ENCODE data around the gene CHST12. TPM values are rescaled to one million over a fixed set of nuclear protein-coding genes. Genes with fewer than 3 reads are reported as not detected.

CHST12 gene
- total RNA-seq, 1 donor from 2014 or later, result 32.6 TPM

GRCh38 chr7:2496375-2496774 is 93.0 kb downstream of the CHST12 start:
- no peak for DNase-seq (ENCODE audit: extremely low read depth, low read depth, low spot score)

- DNase-seq (ENCODE audit: extremely low read depth, low read depth, low spot score), result no peak
Measured at GRCh38 chr7:2497065-2497464, 93.7 kb downstream of the CHST12 start.

- DNase-seq (ENCODE audit: extremely low read depth, low read depth, low spot score), result no peak
Measured at GRCh38 chr7:2497500-2498336, 94.3 kb downstream of the CHST12 start.

Other genes starting within 250 kb of the CHST12 start
- gene MAD1L1, start 170.7 kb upstream of the CHST12 start, total RNA-seq, result 36.6 and 59.4 TPM in 2 replicates
- 13.1 and 20.9 TPM in 2 replicates for gene MRM2, start 161.4 kb upstream of the CHST12 start, total RNA-seq
- gene NUDT1, start 161.4 kb upstream of the CHST12 start, total RNA-seq, result 12.3 and 17.0 TPM in 2 replicates
- gene SNX8, start 89.2 kb upstream of the CHST12 start, total RNA-seq, result 37.5 and 54.4 TPM in 2 replicates
- gene EIF3B, start 48.8 kb upstream of the CHST12 start, total RNA-seq, result 150 and 181 TPM in 2 replicates
- not detected in 2 replicates for gene GRIFIN, start 72.8 kb downstream of the CHST12 start, total RNA-seq
- gene LFNG, start 116.2 kb downstream of the CHST12 start, total RNA-seq, result 14.8 and 21.7 TPM in 2 replicates
- gene BRAT1, start 151.9 kb downstream of the CHST12 start, total RNA-seq, result 29.2 and 42.3 TPM in 2 replicates
- gene IQCE, start 155.4 kb downstream of the CHST12 start, total RNA-seq, result 6.7 and 12.7 TPM in 2 replicates
- 223 and 321 TPM in 2 replicates for gene TTYH3, start 228.4 kb downstream of the CHST12 start, total RNA-seq

Measured in glomerular endothelial cell (primary cell).